Neural cell (in vitro differentiated cells): ENCODE results near the gene FCRL6. TPM values are rescaled to one million over a fixed set of nuclear protein-coding genes. Genes with fewer than 3 reads are reported as not detected.

ENCODE experiments used
- H2AFZ ChIP-seq: fragments of 200-600, 300-800 bp; sonication (generic), shearing (Covaris generic); 2 replicates; pipeline ENCODE4 v1.6.0; 2014; ENCODE audit warnings: low read depth, mild to moderate bottlenecking, antibody characterized with exemption, low read length, moderate library complexity
- H3F3A ChIP-seq: fragments of 200-600 bp; shearing (Covaris generic); 2 replicates; pipeline ENCODE4 v1.6.1; 2016; ENCODE audit warnings: mild to moderate bottlenecking, moderate library complexity, mixed read lengths, antibody characterized with exemption, low read length; ENCODE audit not compliant: insufficient read depth, poor library complexity, severe bottlenecking
- H3K27ac ChIP-seq: fragments of 200-600, 300-800 bp; sonication (generic), shearing (Covaris generic); 2 replicates; pipeline ENCODE4 v1.5.1; 2014; ENCODE audit warnings: mild to moderate bottlenecking, low read length, moderate library complexity
- H3K27me3 ChIP-seq: fragments of 300-800, 200-600 bp; sonication (generic), shearing (Covaris generic); 2 replicates; pipeline ENCODE4 v1.6.0; 2014; ENCODE audit warnings: mild to moderate bottlenecking, low read depth, low read length, moderate library complexity; ENCODE audit not compliant: insufficient read depth
- H3K36me3 ChIP-seq: fragments of 300-800, 200-600 bp; sonication (generic), shearing (Covaris generic); 2 replicates; pipeline ENCODE4 v1.5.1; 2014; ENCODE audit warnings: mild to moderate bottlenecking, antibody characterized with exemption, low read length, moderate library complexity; ENCODE audit not compliant: insufficient read depth
- H3K4me2 ChIP-seq: fragments of 300-800, 200-600 bp; sonication (generic), shearing (Covaris generic); 2 replicates; pipeline ENCODE4 v1.6.0; 2014; ENCODE audit warnings: mild to moderate bottlenecking, low read length
- H3K4me3 ChIP-seq: fragments of 300-800, 200-600 bp; sonication (generic), shearing (Covaris generic); 2 replicates; pipeline ENCODE4 v1.5.1; 2014; ENCODE audit warnings: mild to moderate bottlenecking, low read length, moderate library complexity
- H3K79me2 ChIP-seq: fragments of 200-600 bp; shearing (Covaris generic); replicated peaks from 2 replicates; pipeline ENCODE4 v1.6.0; 2014; ENCODE audit warnings: mild to moderate bottlenecking, low read length, moderate library complexity; ENCODE audit not compliant: insufficient read depth
- H3K9ac ChIP-seq: fragments of 300-800, 200-600 bp; sonication (generic), shearing (Covaris generic); 2 replicates; pipeline ENCODE4 v1.6.1; 2016; ENCODE audit warnings: mild to moderate bottlenecking, low read length, mixed read lengths
- H3K9me2 ChIP-seq: fragments of 200-600 bp; shearing (Covaris generic); 2 replicates; pipeline ENCODE4 v1.6.1; 2016; ENCODE audit warnings: mild to moderate bottlenecking, low read length, mixed read lengths; ENCODE audit not compliant: insufficient read depth
- H3K9me3 ChIP-seq: fragments of 200-600, 300-800 bp; sonication (generic), shearing (Covaris generic); 2 replicates; pipeline ENCODE4 v1.6.1; 2016; ENCODE audit warnings: mild to moderate bottlenecking, mixed run types, low read length, moderate library complexity, mixed read lengths
- H4K20me1 ChIP-seq: fragments of 200-600 bp; shearing (Covaris generic); 2 replicates; pipeline ENCODE4 v1.6.1; 2016; ENCODE audit warnings: mild to moderate bottlenecking, mixed run types; ENCODE audit not compliant: insufficient read depth
- CTCF ChIP-seq: fragments of 450-650 bp; IDR thresholded peaks from 2 replicates; pipeline ENCODE4 v1.5.1; 2014; ENCODE audit warnings: antibody characterized with exemption, mild to moderate bottlenecking, moderate library complexity; ENCODE audit not compliant: poor library complexity, severe bottlenecking
- EP300 ChIP-seq: fragments of 450-650 bp; conservative IDR thresholded peaks from 2 replicates; pipeline ENCODE4 v1.6.1; 2014; ENCODE audit warnings: antibody characterized with exemption, mild to moderate bottlenecking, moderate library complexity; ENCODE audit not compliant: poor library complexity, severe bottlenecking
- EZH2 ChIP-seq: fragments of 200-600, 300-800 bp; shearing (Covaris generic), sonication (generic); IDR thresholded peaks from 2 replicates; pipeline ENCODE4 v1.6.1; 2014; ENCODE audit warnings: antibody characterized with exemption, low read length, borderline replicate concordance, mild to moderate bottlenecking; ENCODE audit not compliant: insufficient read depth, poor library complexity, severe bottlenecking
- MXI1 ChIP-seq: fragments of 450-650 bp; conservative IDR thresholded peaks from 2 replicates; pipeline ENCODE4 v1.6.1; 2014; ENCODE audit warnings: antibody characterized with exemption, mild to moderate bottlenecking; ENCODE audit not compliant: poor library complexity, severe bottlenecking
- POLR2AphosphoS5 ChIP-seq: IDR thresholded peaks from 2 replicates; pipeline ENCODE4 v1.6.1; 2012
- RAD21 ChIP-seq: fragments of 450-650 bp; conservative IDR thresholded peaks from 2 replicates; pipeline ENCODE4 v1.6.1; 2014; ENCODE audit warnings: antibody characterized with exemption, mild to moderate bottlenecking, moderate library complexity
- SMC3 ChIP-seq: fragments of 450-650 bp; conservative IDR thresholded peaks from 2 replicates; pipeline ENCODE4 v1.6.1; 2014; ENCODE audit warnings: antibody characterized with exemption, mild to moderate bottlenecking, moderate library complexity; ENCODE audit not compliant: poor library complexity
- TAF1 ChIP-seq: IDR thresholded peaks from 2 replicates; pipeline ENCODE4 v1.6.1; 2012; ENCODE audit warnings: low read depth
- polyA plus RNA-seq: library from polyadenylated mRNA; depleted of rRNA; stranded (reverse); fragments of >200 nt; gene quantifications from 2 replicates; pipeline ENCODE4 v1.2.3, GENCODE V29; 2014
- TF ChIP-seq, protein P1 (sequence below): IDR thresholded peaks from 2 replicates; pipeline ENCODE4 v1.6.1; 2012; ENCODE audit warnings: borderline replicate concordance

Gene FCRL6
- polyA plus RNA-seq, 1 donor from 2014 or later: not detected

GRCh38 chr1:159825564-159825963, 23.4 kb downstream of the FCRL6 start:
- no peak overlapping the region for H2AFZ ChIP-seq
- no peaks in the 10 kb centered on the region for H3K79me2 ChIP-seq
- H3F3A ChIP-seq: no peaks in the 10 kb centered on the region
- H3K9me3 ChIP-seq: no peaks in the 10 kb centered on the region
- H3K36me3 ChIP-seq: no peaks in the 10 kb centered on the region
- H3K9me2 ChIP-seq: no peaks in the 10 kb centered on the region
- H4K20me1 ChIP-seq: no peaks in the 10 kb centered on the region
- no peak overlapping the region for H3K4me2 ChIP-seq
- no peak overlapping the region for H3K9ac ChIP-seq
- H3K27me3 ChIP-seq: peaks cover 83% of the 10 kb centered on the region
- H3K27ac ChIP-seq: no peak overlapping the region
- no peak overlapping the region for H3K4me3 ChIP-seq
- TF ChIP-seq MXI1 (no peak), POLR2AphosphoS5 (no peak), TAF1 (no peak), SMC3 (no peak), EZH2 (no peak), EP300 (no peak), RAD21 (no peak)
- TF ChIP-seq, protein P1, sequence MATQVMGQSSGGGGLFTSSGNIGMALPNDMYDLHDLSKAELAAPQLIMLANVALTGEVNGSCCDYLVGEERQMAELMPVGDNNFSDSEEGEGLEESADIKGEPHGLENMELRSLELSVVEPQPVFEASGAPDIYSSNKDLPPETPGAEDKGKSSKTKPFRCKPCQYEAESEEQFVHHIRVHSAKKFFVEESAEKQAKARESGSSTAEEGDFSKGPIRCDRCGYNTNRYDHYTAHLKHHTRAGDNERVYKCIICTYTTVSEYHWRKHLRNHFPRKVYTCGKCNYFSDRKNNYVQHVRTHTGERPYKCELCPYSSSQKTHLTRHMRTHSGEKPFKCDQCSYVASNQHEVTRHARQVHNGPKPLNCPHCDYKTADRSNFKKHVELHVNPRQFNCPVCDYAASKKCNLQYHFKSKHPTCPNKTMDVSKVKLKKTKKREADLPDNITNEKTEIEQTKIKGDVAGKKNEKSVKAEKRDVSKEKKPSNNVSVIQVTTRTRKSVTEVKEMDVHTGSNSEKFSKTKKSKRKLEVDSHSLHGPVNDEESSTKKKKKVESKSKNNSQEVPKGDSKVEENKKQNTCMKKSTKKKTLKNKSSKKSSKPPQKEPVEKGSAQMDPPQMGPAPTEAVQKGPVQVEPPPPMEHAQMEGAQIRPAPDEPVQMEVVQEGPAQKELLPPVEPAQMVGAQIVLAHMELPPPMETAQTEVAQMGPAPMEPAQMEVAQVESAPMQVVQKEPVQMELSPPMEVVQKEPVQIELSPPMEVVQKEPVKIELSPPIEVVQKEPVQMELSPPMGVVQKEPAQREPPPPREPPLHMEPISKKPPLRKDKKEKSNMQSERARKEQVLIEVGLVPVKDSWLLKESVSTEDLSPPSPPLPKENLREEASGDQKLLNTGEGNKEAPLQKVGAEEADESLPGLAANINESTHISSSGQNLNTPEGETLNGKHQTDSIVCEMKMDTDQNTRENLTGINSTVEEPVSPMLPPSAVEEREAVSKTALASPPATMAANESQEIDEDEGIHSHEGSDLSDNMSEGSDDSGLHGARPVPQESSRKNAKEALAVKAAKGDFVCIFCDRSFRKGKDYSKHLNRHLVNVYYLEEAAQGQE: no peak

DNA sequence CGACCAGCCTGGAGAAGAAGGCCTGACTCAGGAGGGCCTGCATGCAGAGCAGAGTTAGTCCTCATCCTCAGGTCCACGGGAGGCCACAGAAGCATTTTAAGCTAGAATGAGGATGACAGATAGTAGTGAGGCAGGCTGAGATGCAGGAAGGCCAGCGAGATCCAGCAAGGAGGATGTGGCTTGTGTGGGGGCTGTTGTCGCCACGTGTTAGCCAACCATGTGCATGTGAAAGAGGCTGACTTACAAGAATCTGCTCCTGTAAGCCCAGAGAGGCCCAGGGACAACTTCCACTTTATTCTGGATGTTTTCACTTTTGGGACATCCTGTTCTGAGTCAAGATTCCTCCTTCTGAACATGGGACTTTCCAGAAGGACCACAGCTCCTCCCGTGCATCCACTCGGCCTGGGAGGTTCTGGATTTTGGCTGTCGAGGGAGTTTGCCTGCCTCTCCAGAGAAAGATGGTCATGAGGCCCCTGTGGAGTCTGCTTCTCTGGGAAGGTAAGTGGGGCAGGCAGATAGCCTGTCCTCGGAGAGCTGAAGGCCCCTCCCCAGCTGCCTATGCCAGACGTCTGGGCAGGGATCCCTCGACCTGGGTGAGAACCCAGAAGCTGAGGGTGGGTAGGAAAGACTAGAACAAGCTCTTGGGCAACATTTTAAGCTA, 24.4 kb downstream of the FCRL6 start, which contains the start of gene SLAMF8:
TSS of gene SLAMF8 (plus strand) at position 433 of the 661 bp plus-strand sequence. CDS start at position 459, 26 bp downstream.
- Histone ChIP-seq H4K20me1 (no peaks in the 10 kb centered on the region), H3K27me3 (peaks cover 80% of the 10 kb centered on the region), H3F3A (no peaks in the 10 kb centered on the region), H3K9ac (no peak within 1 kb of the TSS), H3K4me2 (no peak within 1 kb of the TSS), H3K36me3 (no peaks in the 10 kb centered on the region), H3K27ac (no peak within 1 kb of the TSS), H3K9me2 (no peaks in the 10 kb centered on the region), H3K79me2 (no peaks in the 10 kb centered on the region), H2AFZ (no peak within 1 kb of the TSS), H3K4me3 (no peak within 1 kb of the TSS), H3K9me3 (no peaks in the 10 kb centered on the region)
- TF ChIP-seq TAF1 (no peak), RAD21 (no peak), CTCF (no peak), EZH2 (no peak), MXI1 (no peak), POLR2AphosphoS5 (no peak), SMC3 (no peak), EP300 (no peak)
- TF ChIP-seq, protein P1: no peak
